Thymus (tissue), 11 donors: Measurements from ENCODE around the gene MPPED2. TPM values are rescaled to one million over a fixed set of nuclear protein-coding genes. Genes with fewer than 3 reads are reported as not detected.

Source experiments
- DNase-seq, 9 donors: peaks; one replicate each; pipeline ENCODE4 v3.0.0-alpha.2; 2013; ENCODE audit warnings: low spot score in 9 of 9, low read depth in 6 of 9, missing footprints in 1 of 9
- H3K27ac ChIP-seq, 2 donors: one replicate each; pipeline ENCODE4 v1.5.1; 2013; ENCODE audit warnings: control low read depth in 1 of 2, low read depth in 1 of 2, low read length in 1 of 2, mild to moderate bottlenecking in 1 of 2, moderate library complexity in 1 of 2
- H3K27me3 ChIP-seq, 2 donors: one replicate each; pipeline ENCODE4 v1.5.1; 2013; ENCODE audit warnings: low read length in 1 of 2; ENCODE audit not compliant: control insufficient read depth in 2 of 2, insufficient read depth in 1 of 2
- H3K36me3 ChIP-seq, 2 donors: one replicate each; pipeline ENCODE4 v1.5.1; 2013; ENCODE audit warnings: low read length in 1 of 2, mild to moderate bottlenecking in 1 of 2, moderate library complexity in 1 of 2; ENCODE audit not compliant: control insufficient read depth in 2 of 2, insufficient read depth in 2 of 2
- H3K4me1 ChIP-seq, 2 donors: one replicate each; pipeline ENCODE4 v1.5.1; 2013; ENCODE audit warnings: low read length in 2 of 2; ENCODE audit not compliant: control insufficient read depth in 2 of 2, insufficient read depth in 2 of 2
- H3K4me3 ChIP-seq, 2 donors: one replicate each; pipeline ENCODE4 v1.5.1; 2013; ENCODE audit warnings: low read length in 2 of 2, control low read depth in 1 of 2, mild to moderate bottlenecking in 1 of 2
- H3K9me3 ChIP-seq, 2 donors: one replicate each; pipeline ENCODE4 v1.5.1; 2013; ENCODE audit warnings: low read length in 1 of 2, mild to moderate bottlenecking in 1 of 2; ENCODE audit not compliant: control insufficient read depth in 2 of 2, insufficient read depth in 1 of 2
- WGBS: extraction: QIAGEN DNeasy Blood & Tissue Kit; methylation state at CpG from one replicate; pipeline ENCODE4 v1.1.7; 2013; 5-methylcytosine and 5-hydroxymethylcytosine counted together
- polyA plus RNA-seq: library from polyadenylated mRNA; stranded (reverse); fragments of 200-250 nt; gene quantifications from one replicate; pipeline ENCODE4 v1.2.3, GENCODE V29; 2013
- total RNA-seq: library from RNA; stranded (reverse); fragments of 120-200 nt; gene quantifications from one replicate; pipeline ENCODE4 v1.2.4, GENCODE V29; 2013
- donor health status: healthy.

Gene MPPED2
- total and polyA plus RNA-seq, 2 donors: 1.1 to 6.2 TPM

DNA sequence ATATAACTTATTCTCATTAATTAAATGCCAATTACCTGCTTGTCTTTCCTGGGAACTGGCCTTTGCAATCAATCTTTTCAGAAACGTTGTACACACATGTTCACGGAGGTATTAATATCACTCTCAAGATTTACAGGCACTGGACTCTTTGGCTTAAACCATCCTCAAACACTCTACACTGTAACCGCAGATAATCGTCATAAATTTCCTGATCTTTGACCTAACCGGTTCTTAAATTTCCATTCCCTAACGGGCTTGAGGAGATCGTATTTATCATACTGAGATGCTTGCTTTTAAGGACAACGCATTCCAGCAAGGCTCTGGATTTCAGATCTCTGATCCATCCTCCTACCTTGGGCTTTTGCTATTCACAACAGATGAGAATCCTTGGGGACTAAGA is 190.4 kb downstream of the MPPED2 start:
- H3K27ac ChIP-seq: no peak overlapping the region
- H3K36me3 ChIP-seq: no peaks in the 10 kb centered on the region
- 91% methylated on average over 8 of the region's 8 CpGs for WGBS
- no peak overlapping the region for H3K4me3 ChIP-seq
- no peaks in the 10 kb centered on the region for H3K27me3 ChIP-seq
- H3K4me1 ChIP-seq: no peaks in the 10 kb centered on the region
- no peaks in the 10 kb centered on the region for H3K9me3 ChIP-seq
- no peak for DNase-seq

DNA sequence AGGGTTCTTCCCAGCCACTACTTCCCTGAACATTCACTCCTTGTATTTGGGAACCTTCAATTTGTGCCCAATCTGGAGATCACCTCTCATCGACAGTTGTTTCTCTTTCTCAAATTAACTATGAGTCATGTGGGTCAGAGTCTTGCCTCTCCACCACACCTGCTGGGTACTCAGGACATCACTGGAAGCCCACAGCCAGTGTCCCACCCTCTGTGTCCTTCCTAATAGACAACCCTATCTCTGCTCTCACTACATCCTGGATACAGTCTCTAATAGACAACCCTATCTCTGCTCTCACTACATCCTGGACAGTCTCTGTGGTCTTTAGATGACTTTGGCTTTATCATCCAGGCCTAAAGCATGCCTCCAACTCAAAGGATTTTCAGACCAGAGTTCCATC is 193.1 kb downstream of the MPPED2 start:
- Histone ChIP-seq H3K4me3 (no peak overlapping the region), H3K9me3 (no peaks in the 10 kb centered on the region), H3K27ac (no peak overlapping the region), H3K27me3 (no peaks in the 10 kb centered on the region), H3K4me1 (no peaks in the 10 kb centered on the region), H3K36me3 (no peaks in the 10 kb centered on the region)
- 90% methylated on average over 1 of the region's 1 CpG for WGBS
- no peak for DNase-seq

DNA sequence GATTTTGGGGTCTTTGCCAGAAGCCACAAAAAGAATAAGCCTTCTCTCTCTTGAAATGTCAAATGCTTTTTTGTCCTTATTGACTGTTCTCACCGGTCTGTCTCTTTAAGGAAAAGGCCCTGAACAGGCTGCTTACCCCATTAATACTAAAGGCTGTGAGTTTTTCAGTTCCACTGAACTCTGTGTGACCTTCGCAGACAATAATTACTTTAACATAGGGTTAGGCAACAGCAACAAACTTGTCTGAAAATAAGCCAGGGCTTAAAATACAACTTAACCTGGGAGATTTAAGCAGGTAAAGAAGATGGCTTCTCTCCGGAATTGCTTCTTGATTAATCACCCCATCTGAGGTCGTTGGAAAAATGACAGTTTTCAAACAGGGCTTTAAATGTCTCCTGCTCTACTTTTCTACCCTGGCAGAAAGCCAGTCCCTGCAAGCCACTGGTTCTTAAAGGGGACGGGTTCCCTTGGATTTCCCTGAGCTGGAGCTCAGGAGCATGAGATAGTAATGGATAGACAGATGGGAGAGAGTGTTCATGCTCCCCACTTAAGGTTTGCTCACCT is 193.8 kb downstream of the MPPED2 start:
- no peaks in the 10 kb centered on the region for H3K4me1 ChIP-seq
- WGBS: 61% methylated on average over 5 of the region's 5 CpGs
- H3K27ac ChIP-seq: no peak overlapping the region
- H3K4me3 ChIP-seq: no peak overlapping the region
- no peaks in the 10 kb centered on the region for H3K9me3 ChIP-seq
- no peak for DNase-seq
- no peaks in the 10 kb centered on the region for H3K27me3 ChIP-seq
- no peaks in the 10 kb centered on the region for H3K36me3 ChIP-seq

DNA sequence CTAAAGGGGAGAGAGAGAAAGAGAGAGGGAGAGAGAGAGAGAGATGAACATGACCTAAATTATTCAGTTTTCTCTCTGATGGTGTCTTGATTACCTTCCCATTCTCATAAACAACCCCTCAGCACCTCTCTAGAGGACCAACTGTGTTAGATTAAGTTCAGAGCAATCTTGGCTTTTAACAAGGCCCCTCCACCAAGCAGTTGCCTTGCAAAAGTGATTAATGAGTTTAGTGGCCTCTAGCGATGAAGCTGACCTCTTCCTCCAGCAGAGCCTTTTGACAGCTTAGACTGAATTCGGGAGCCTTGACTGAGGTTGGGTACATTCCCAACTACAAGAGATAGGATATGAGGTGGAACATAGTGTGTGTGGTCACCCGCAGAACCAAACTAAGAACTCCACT is 197.2 kb downstream of the MPPED2 start:
- Histone ChIP-seq H3K9me3 (no peaks in the 10 kb centered on the region), H3K27ac (no peak overlapping the region), H3K27me3 (no peaks in the 10 kb centered on the region), H3K4me1 (no peaks in the 10 kb centered on the region), H3K4me3 (no peak overlapping the region), H3K36me3 (no peaks in the 10 kb centered on the region)
- DNase-seq: no peak
- 95% methylated on average over 3 of the region's 3 CpGs for WGBS

DNA sequence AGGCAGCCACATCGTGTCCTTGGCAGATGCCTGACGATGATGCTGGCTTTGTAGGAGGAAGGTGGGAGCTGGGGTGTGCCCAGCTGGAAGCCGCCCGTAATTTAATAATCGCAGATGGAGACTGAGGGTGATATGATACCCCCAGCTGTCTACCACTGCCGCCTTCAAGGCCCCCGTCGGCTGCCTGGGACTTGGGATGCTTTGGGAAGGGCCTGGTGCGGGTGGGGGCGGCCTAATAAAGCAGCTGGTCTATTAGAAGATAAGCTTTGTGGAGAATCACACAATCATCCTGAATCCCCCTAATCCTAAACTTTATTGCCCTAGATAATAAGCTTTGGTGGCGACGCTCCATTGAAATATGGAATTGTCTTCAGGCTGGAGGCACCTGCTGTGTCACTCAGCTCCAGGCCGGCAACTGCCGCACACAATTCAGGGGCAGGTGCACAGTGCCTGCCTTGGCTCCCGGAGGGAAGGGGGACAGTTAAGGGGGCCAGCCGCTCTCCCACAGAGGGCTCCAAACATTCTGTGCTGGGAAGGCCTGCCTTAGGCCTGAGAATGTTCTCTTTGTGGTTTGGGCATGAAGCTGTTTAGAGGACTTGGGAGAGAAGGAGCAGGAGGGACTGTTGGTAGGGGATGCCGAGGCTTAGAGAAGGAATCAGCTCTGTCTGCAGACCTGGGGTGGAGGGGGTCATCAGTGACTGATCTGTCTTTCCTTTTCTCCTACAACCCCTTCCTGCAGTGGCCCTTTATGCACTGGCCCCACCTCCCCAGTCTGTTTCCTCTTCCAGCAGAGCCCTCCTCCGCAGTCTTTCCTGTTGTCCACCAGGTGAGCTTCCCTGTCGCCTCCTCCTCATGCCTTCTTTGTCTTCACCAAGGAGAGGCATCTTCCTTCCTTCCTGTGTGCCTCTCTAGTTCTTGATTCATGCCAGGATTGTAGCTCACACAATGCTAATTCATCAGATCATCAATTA is 198.0 kb downstream of the MPPED2 start:
- Histone ChIP-seq H3K9me3 (no peaks in the 10 kb centered on the region), H3K4me3 (no peak overlapping the region), H3K27ac (no peak overlapping the region), H3K27me3 (no peaks in the 10 kb centered on the region), H3K36me3 (no peaks in the 10 kb centered on the region), H3K4me1 (no peaks in the 10 kb centered on the region)
- WGBS: 96% methylated on average over 19 of the region's 19 CpGs
- no peak for DNase-seq

DNA sequence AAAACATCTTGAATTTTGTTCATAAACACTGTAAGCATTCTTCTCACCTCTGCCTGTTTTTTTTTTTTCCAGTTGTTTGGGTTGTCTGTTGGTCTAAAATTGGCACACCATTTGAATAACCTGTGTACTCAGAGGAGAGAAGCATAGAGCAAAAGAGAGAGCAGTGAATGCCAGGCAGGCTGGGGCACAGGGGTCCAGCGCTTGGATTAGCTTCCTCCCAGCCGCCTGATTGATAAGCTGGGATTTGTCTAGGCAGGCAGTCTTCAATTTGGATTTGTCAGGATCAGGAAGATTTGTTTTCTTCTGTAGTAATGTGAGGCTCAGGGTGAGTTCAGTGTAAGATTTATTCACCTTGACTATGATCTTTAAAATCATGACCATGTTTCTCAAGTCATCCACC is 204.3 kb downstream of the MPPED2 start:
- no peak overlapping the region for H3K4me3 ChIP-seq
- no peaks in the 10 kb centered on the region for H3K27me3 ChIP-seq
- no peak for DNase-seq
- H3K36me3 ChIP-seq: no peaks in the 10 kb centered on the region
- 94% methylated on average over 2 of the region's 2 CpGs for WGBS
- H3K4me1 ChIP-seq: no peaks in the 10 kb centered on the region
- H3K9me3 ChIP-seq: no peaks in the 10 kb centered on the region
- H3K27ac ChIP-seq: no peak overlapping the region

DNA sequence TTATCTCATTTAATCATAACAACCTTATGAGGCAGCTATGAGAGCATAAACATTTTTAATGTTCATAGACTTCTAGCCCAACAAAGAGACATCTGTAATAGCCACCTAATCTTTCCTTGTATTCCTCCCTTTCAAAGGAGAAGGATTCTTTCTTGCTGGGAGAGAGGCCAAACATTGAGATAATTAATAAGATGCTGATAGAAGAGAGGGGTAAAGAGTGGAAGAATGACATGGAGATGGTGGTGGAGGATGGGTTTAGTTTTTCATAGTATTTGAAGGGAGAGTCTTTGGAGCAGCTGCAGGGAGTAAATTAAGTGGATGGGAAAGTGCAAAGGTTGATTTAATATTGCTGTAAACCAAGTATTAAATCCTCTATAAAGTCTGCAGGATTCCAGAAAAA is 205.3 kb downstream of the MPPED2 start:
- no peaks in the 10 kb centered on the region for H3K36me3 ChIP-seq

DNA sequence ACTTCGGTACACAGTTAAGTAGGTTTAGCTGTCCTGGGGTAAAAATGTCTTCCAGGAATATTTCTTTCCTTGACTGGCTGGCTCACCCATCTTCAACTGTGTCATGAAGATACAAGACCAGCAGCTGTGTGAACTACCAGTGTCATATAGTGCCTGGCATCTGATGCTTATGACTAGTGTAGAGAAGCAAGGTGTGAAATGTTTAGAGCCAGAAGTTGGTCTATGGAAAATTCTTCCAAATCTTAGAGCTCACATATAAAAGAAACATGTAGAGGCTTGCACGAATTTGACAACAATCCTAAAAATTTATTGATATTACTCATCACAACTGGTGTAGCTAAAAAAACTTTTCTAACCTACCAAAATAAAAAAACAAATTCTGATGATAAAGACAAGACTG is 208.8 kb downstream of the MPPED2 start:
- WGBS: 93% methylated on average over 2 of the region's 2 CpGs
- no peaks in the 10 kb centered on the region for H3K9me3 ChIP-seq

More for the DNA sequence above, 205.3 kb downstream of the MPPED2 start:
- DNase-seq: no peak
- H3K4me3 ChIP-seq: no peak overlapping the region
- no peaks in the 10 kb centered on the region for H3K9me3 ChIP-seq
- no peak overlapping the region for H3K27ac ChIP-seq
- no peaks in the 10 kb centered on the region for H3K4me1 ChIP-seq
- H3K27me3 ChIP-seq: no peaks in the 10 kb centered on the region

DNA sequence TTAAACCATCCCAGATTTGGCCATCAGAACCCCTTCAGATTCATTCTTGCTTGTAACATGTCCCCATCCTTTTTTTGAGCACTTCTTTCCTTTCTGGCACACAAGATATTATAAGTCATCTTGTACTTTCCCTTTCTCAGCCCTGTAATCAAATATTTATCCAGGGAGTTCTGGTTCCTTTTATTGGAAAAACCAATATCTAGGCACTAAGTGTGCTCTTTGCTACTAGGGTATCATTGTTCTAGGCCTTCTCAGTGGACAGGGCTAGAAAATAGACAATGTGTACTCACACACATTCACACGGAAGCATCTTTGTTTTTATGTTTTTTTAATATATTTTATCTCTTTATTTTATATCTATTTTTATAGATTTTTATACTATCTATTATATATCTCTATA is 216.0 kb downstream of the MPPED2 start:
- Histone ChIP-seq H3K4me3 (no peak overlapping the region), H3K36me3 (no peaks in the 10 kb centered on the region), H3K4me1 (no peaks in the 10 kb centered on the region), H3K27ac (no peak overlapping the region), H3K9me3 (no peaks in the 10 kb centered on the region), H3K27me3 (no peaks in the 10 kb centered on the region)
- no peak for DNase-seq
- whole genome bisulfite sequencing: 98% methylated on average over 1 of the region's 1 CpG

More for the DNA sequence above, 208.8 kb downstream of the MPPED2 start:
- no peaks in the 10 kb centered on the region for H3K36me3 ChIP-seq
- H3K4me3 ChIP-seq: no peak overlapping the region
- DNase-seq: no peak
- H3K27me3 ChIP-seq: no peaks in the 10 kb centered on the region
- no peak overlapping the region for H3K27ac ChIP-seq
- H3K4me1 ChIP-seq: no peaks in the 10 kb centered on the region
